Measurements from ENCODE around the gene DNAJB6. TPM values are rescaled to one million over a fixed set of nuclear protein-coding genes. Genes with fewer than 3 reads are reported as not detected.

Gene DNAJB6
- total RNA-seq, 3 donors from 2014 or later (not counting 1 experiment from before 2014, with no cell fraction given), result 309 to 343 (median 340) TPM

DNA sequence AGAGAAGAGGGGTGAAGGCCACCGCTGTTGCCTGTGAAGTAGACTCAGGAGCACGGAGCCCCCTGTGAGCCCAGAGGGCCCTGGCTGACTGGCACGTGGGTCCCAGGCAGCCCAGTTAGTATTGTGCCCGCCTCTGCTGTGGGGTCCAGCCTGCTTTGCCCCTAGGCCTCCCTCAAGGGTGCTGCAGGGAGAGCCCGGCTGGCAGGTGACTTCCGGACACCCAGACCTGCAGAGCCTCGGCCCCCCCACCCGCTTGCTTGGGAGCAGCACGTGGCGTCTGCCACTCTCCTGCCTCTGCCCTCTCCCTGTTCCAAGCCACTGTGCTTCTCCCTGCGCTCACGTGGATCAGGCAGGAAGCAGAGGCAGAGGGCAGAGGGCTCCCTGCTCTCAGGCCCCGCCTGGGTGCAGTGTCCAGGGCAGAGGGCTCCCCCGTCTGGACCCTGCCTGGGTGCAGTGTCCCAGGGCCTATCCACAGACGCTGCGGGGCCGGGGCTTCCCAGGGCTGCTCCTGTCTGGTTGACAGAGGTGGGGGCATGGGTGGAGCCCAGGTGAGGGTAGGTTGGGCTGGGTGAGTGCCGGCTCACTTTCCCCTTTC lies 88.4 kb downstream of the DNAJB6 start:
- H3K9me3 ChIP-seq (ENCODE audit: control insufficient read depth, insufficient read depth, low read length), result no peaks in the 10 kb centered on the region
- TF ChIP-seq, protein P1, sequence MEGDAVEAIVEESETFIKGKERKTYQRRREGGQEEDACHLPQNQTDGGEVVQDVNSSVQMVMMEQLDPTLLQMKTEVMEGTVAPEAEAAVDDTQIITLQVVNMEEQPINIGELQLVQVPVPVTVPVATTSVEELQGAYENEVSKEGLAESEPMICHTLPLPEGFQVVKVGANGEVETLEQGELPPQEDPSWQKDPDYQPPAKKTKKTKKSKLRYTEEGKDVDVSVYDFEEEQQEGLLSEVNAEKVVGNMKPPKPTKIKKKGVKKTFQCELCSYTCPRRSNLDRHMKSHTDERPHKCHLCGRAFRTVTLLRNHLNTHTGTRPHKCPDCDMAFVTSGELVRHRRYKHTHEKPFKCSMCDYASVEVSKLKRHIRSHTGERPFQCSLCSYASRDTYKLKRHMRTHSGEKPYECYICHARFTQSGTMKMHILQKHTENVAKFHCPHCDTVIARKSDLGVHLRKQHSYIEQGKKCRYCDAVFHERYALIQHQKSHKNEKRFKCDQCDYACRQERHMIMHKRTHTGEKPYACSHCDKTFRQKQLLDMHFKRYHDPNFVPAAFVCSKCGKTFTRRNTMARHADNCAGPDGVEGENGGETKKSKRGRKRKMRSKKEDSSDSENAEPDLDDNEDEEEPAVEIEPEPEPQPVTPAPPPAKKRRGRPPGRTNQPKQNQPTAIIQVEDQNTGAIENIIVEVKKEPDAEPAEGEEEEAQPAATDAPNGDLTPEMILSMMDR (IDR thresholded peaks at IDR 0.05), result no peak
- Mint-ChIP-seq H3K4me3 (no peak overlapping the region), H3K9me3 (no peaks in the 10 kb centered on the region), H3K27me3 (ENCODE audit: low read depth in 2 of 2) (no peaks in the 10 kb centered on the region), H3K36me3 (no peaks in the 10 kb centered on the region), H3K4me1 (no peaks in the 10 kb centered on the region), H3K27ac (no peak overlapping the region)
- H3K36me3 ChIP-seq (ENCODE audit: control insufficient read depth, insufficient read depth, low read length), result no peaks in the 10 kb centered on the region
- no peaks in the 10 kb centered on the region for H3K4me1 ChIP-seq (ENCODE audit: control insufficient read depth, insufficient read depth, low read length)
- WGBS (ENCODE audit: insufficient coverage), result 90% methylated on average over 17 of the region's 18 CpGs
- H3K4me3 ChIP-seq (ENCODE audit: low read length), result no peak overlapping the region
- no peak for ATAC-seq
- H3K27me3 ChIP-seq (ENCODE audit: control insufficient read depth, insufficient read depth, low read length), result no peaks in the 10 kb centered on the region
- no peak overlapping the region for H3K27ac ChIP-seq (ENCODE audit: low read length)
- intact Hi-C loops (cut with micrococcal nuclease), result no loop called here
- DNase-seq, result no peak

DNA sequence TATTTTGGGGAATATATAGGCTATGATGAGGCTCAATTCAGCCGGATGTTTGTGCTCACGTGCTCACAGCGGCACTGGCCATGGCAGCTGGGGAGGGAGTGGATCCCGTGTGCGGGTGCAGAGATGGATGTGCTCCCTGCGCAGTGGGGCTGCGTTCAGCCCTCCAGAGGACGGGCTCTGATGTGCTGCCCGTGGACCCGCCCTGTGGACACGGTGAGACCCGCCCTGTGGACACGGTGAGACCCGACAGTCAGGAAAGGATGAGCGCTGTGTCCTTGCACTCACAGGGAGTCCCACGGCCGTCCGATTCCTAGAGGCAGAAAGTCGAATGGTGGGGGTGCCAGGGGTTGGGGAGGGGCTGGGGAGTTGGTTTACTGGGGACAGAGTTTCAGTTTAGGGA lies 89.0 kb downstream of the DNAJB6 start:
- TF ChIP-seq, protein P1 (IDR thresholded peaks at IDR 0.05), result no peak
- 97% methylated on average over 19 of the region's 19 CpGs for WGBS (ENCODE audit: insufficient coverage)
- Histone ChIP-seq H3K4me3 (ENCODE audit: low read length) (no peak overlapping the region), H3K27me3 (ENCODE audit: control insufficient read depth, insufficient read depth, low read length) (no peaks in the 10 kb centered on the region), H3K27ac (ENCODE audit: low read length) (no peak overlapping the region), H3K4me1 (ENCODE audit: control insufficient read depth, insufficient read depth, low read length) (no peaks in the 10 kb centered on the region), H3K9me3 (ENCODE audit: control insufficient read depth, insufficient read depth, low read length) (no peaks in the 10 kb centered on the region), H3K36me3 (ENCODE audit: control insufficient read depth, insufficient read depth, low read length) (no peaks in the 10 kb centered on the region)
- Mint-ChIP-seq H3K4me3 (no peak overlapping the region), H3K4me1 (no peaks in the 10 kb centered on the region), H3K9me3 (no peaks in the 10 kb centered on the region), H3K36me3 (no peaks in the 10 kb centered on the region), H3K27me3 (ENCODE audit: low read depth in 2 of 2) (no peaks in the 10 kb centered on the region), H3K27ac (no peak overlapping the region)
- intact Hi-C loops (cut with micrococcal nuclease), result no loop called here
- ATAC-seq, result no peak
- no peak for DNase-seq

DNA sequence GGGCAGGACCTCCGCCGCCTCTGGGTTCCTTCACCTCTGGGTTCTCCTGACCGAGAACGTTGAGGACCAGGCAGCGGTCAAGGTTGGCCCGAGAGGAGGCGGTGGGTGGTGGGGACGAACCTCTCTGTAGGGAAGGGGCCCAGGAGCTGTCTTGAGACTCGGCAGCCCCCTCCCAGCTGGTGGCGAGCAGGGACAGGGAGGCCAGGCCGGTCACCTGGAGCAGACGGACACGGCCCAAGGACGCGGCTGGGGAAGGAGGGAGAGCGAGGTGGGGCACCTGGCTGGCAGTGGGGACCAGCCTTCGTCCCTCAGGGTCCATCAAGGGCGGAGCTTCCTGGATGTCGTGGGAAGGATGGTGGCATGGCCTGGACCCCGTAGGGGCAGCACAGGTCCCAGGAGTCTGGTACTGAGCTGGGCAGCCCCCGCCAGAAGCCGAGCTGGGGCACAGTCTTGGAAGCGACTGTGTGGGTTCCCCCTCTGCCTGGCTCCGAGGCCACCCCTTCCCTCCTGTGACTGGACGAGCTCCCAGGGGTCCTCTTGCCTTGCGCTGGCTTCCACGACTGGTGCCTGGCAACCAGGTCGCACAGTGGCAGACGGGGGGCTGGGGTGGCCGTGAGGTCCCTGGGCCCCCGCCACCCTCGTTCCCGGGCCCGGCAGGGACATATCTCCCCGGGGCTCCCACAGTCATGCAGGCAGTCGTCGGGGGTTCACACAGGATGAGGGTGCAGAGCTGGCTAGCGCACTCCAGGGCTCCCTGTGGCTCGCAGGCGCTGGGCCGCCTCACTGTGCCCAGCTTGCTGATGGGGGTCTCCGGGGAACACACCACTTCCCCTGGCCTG lies 89.9 kb downstream of the DNAJB6 start:
- Mint-ChIP-seq H3K27me3 (ENCODE audit: low read depth in 2 of 2) (no peaks in the 10 kb centered on the region), H3K4me1 (no peaks in the 10 kb centered on the region), H3K36me3 (no peaks in the 10 kb centered on the region), H3K9me3 (no peaks in the 10 kb centered on the region), H3K4me3 (no peak overlapping the region), H3K27ac (no peak overlapping the region)
- DNase-seq, result no peak
- ATAC-seq, result no peak
- H3K27me3 ChIP-seq (ENCODE audit: control insufficient read depth, insufficient read depth, low read length), result no peaks in the 10 kb centered on the region
- 89% methylated on average over 42 of the region's 42 CpGs for WGBS (ENCODE audit: insufficient coverage)
- no peaks in the 10 kb centered on the region for H3K9me3 ChIP-seq (ENCODE audit: control insufficient read depth, insufficient read depth, low read length)
- intact Hi-C loops (cut with micrococcal nuclease), result no loop called here
- no peaks in the 10 kb centered on the region for H3K4me1 ChIP-seq (ENCODE audit: control insufficient read depth, insufficient read depth, low read length)
- H3K27ac ChIP-seq (ENCODE audit: low read length), result no peak overlapping the region
- H3K36me3 ChIP-seq (ENCODE audit: control insufficient read depth, insufficient read depth, low read length), result no peaks in the 10 kb centered on the region
- H3K4me3 ChIP-seq (ENCODE audit: low read length), result no peak overlapping the region
- TF ChIP-seq, protein P1 (IDR thresholded peaks at IDR 0.05), result no peak
